IMR-90 (cell line): Measurements from ENCODE around the gene CTR9. TPM values are rescaled to one million over a fixed set of nuclear protein-coding genes. Genes with fewer than 3 reads are reported as not detected.

Experiments used
- ATAC-seq: fragments of 200-7000 bp; cut with Tn5 transposase; 2 replicates; pipeline ENCODE4 v1.9.1; 2020; ENCODE audit warnings: low read depth, mild to moderate bottlenecking, moderate library complexity
- BruUV-seq: library from RNA; stranded (reverse); fragments of 400-500 nt; replicated peaks from 2 replicates; lab custom pipeline; 2021; lab: Mats Ljungman, UMichigan
- CTCF ChIA-PET: fragments of 300-600 bp; formaldehyde crosslinking; extraction: SDS; loops from one replicate; lab custom pipeline; 2021; ENCODE audit warnings: antibody characterized with exemption; lab: Yijun Ruan, JAX
- POLR2A ChIA-PET: fragments of 300-600 bp; sonication (Branson Sonifier 250); formaldehyde crosslinking; loops from one replicate; lab custom pipeline; 2022; ENCODE audit warnings: antibody characterized with exemption; ENCODE audit not compliant: unreplicated experiment; lab: Charles Lee
- DNase-seq: peaks from one replicate; pipeline ENCODE4 v3.0.0; 2013
- H2AFZ ChIP-seq: replicated peaks from 2 replicates; pipeline ENCODE3; 2013; ENCODE audit warnings: low read length, mild to moderate bottlenecking; ENCODE audit not compliant: poor library complexity
- H2AK5ac ChIP-seq: 2 replicates; pipeline ENCODE4 v1.6.1; 2013; ENCODE audit warnings: low read depth, low read length, inconsistent platforms
- H2AK9ac ChIP-seq: replicated peaks from 2 replicates; pipeline ENCODE3; 2013; ENCODE audit warnings: mild to moderate bottlenecking, low read depth, low read length, moderate library complexity; ENCODE audit not compliant: poor library complexity
- H2BK120ac ChIP-seq: 2 replicates; pipeline ENCODE4 v1.6.1; 2013; ENCODE audit warnings: low read depth, low read length, inconsistent platforms
- H2BK15ac ChIP-seq: 3 replicates; pipeline ENCODE4 v1.6.1; 2013; ENCODE audit warnings: low read depth, low read length, inconsistent platforms
- H2BK20ac ChIP-seq: 2 replicates; pipeline ENCODE4 v1.6.1; 2013; ENCODE audit warnings: low read depth, mild to moderate bottlenecking, inconsistent platforms, low read length, moderate library complexity
- H2BK5ac ChIP-seq: 2 replicates; pipeline ENCODE4 v1.6.1; 2013; ENCODE audit warnings: mild to moderate bottlenecking, low read depth, low read length, inconsistent platforms; ENCODE audit not compliant: poor library complexity, severe bottlenecking
- H3K14ac ChIP-seq: replicated peaks from 2 replicates; pipeline ENCODE4 v1.6.1; 2013; ENCODE audit warnings: low read depth, low read length, inconsistent platforms
- H3K18ac ChIP-seq: 2 replicates; pipeline ENCODE4 v1.6.1; 2013; ENCODE audit warnings: low read depth, low read length, control low read depth
- H3K23ac ChIP-seq: 2 replicates; pipeline ENCODE4 v1.6.1; 2013; ENCODE audit warnings: low read depth, low read length, inconsistent platforms
- H3K27ac ChIP-seq: 2 replicates; pipeline ENCODE4 v1.5.1; 2013; ENCODE audit warnings: mild to moderate bottlenecking, control low read depth, low read length; ENCODE audit not compliant: insufficient read depth
- H3K27me3 ChIP-seq: 2 replicates; pipeline ENCODE4 v1.6.1; 2013; ENCODE audit warnings: low read length; ENCODE audit not compliant: control insufficient read depth, insufficient read depth
- H3K36me3 ChIP-seq: 2 replicates; pipeline ENCODE4 v1.6.1; 2013; ENCODE audit warnings: low read length, mixed read lengths; ENCODE audit not compliant: control insufficient read depth, insufficient read depth
- H3K4ac ChIP-seq: 2 replicates; pipeline ENCODE4 v1.6.1; 2013; ENCODE audit warnings: low read depth, low read length, inconsistent platforms
- H3K4me1 ChIP-seq: 2 replicates; pipeline ENCODE4 v1.6.1; 2013; ENCODE audit warnings: low read length, mixed read lengths; ENCODE audit not compliant: control insufficient read depth, insufficient read depth
- H3K4me2 ChIP-seq: 2 replicates; pipeline ENCODE4 v1.6.1; 2013; ENCODE audit warnings: low read depth, mild to moderate bottlenecking, control low read depth, low read length, moderate library complexity
- H3K4me3 ChIP-seq: 2 replicates; pipeline ENCODE4 v1.5.1; 2013; ENCODE audit warnings: low read depth, mild to moderate bottlenecking, control low read depth, low read length, moderate library complexity; ENCODE audit not compliant: insufficient read depth
- H3K56ac ChIP-seq: 2 replicates; pipeline ENCODE4 v1.6.1; 2013; ENCODE audit warnings: low read length, inconsistent platforms; ENCODE audit not compliant: insufficient read depth; ENCODE audit errors: extremely low read depth
- H3K79me1 ChIP-seq, 2 experiments: 2 replicates each; pipeline ENCODE4 v1.6.1; 2013; ENCODE audit warnings: low read length in 2 of 2, inconsistent platforms in 1 of 2, low read depth in 1 of 2
- H3K9ac ChIP-seq: 2 replicates; pipeline ENCODE4 v1.6.1; 2013; ENCODE audit warnings: low read depth, low read length, control low read depth
- H3K9me1 ChIP-seq: 2 replicates; pipeline ENCODE4 v1.6.1; 2013; ENCODE audit warnings: low read length, inconsistent platforms; ENCODE audit not compliant: insufficient read depth
- H3K9me3 ChIP-seq: 2 replicates; pipeline ENCODE4 v1.6.1; 2013; ENCODE audit warnings: low read length; ENCODE audit not compliant: control insufficient read depth, insufficient read depth
- H4K20me1 ChIP-seq: 2 replicates; pipeline ENCODE4 v1.6.1; 2013; ENCODE audit warnings: low read length, inconsistent platforms; ENCODE audit not compliant: insufficient read depth
- H4K5ac ChIP-seq: 2 replicates; pipeline ENCODE4 v1.6.1; 2013; ENCODE audit warnings: mild to moderate bottlenecking, low read depth, low read length, control low read depth
- H4K8ac ChIP-seq, 2 experiments: 2 replicates each; pipeline ENCODE4 v1.6.1; 2013; ENCODE audit warnings: low read depth in 2 of 2, low read length in 2 of 2, control low read depth in 1 of 2, inconsistent platforms in 1 of 2
- H4K91ac ChIP-seq: 2 replicates; pipeline ENCODE4 v1.6.1; 2013; ENCODE audit warnings: low read depth, low read length, inconsistent platforms; ENCODE audit not compliant: insufficient read depth
- CEBPB ChIP-seq: IDR thresholded peaks from 2 replicates; pipeline ENCODE4 v1.6.1; 2012; ENCODE audit warnings: low read depth, low read length, improper control_type of control experiment
- WGBS, 2 experiments: methylation state at CpG; one replicate each; pipeline versions ENCODE4 v1.1.5 to v1.1.7; 2013; ENCODE audit warnings: missing lambda C conversion rate in 2 of 2; ENCODE audit not compliant: insufficient read length in 1 of 2; ENCODE audit errors: extremely low coverage in 2 of 2; 5-methylcytosine and 5-hydroxymethylcytosine counted together
- dilution Hi-C: fragments of 300-500 bp; cut with HindIII; formaldehyde crosslinking; loops from one replicate; pipeline ENCODE4 v1.14.3; 2018; ENCODE audit warnings: low sequenced_read_pairs; ENCODE audit not compliant: unreplicated experiment
- in situ Hi-C: fragments of 300-500 bp; cut with MboI; formaldehyde crosslinking; loops from 3 replicates; pipeline ENCODE4 v1.14.3; 2019; ENCODE audit warnings: low sequenced_read_pairs, inconsistent platforms, mixed read lengths
- intact Hi-C: fragments of 100-400 bp; cut with micrococcal nuclease; formaldehyde crosslinking; loops from 2 replicates; pipeline ENCODE4 v1.10.0; 2022
- polyA plus RNA-seq, 3 experiments: library from polyadenylated mRNA; depleted of rRNA; stranded (reverse); fragments of >200 nt; gene quantifications; 2 replicates each; pipeline ENCODE4 v1.2.3, GENCODE V29; 2012; ENCODE audit warnings: low replicate concordance in 1 of 3
- total RNA-seq: library from RNA; depleted of rRNA; stranded (reverse); fragments of >200 nt; gene quantifications from 2 replicates; pipeline ENCODE4 v1.2.3, GENCODE V29; 2012
- TF ChIP-seq, protein P1 (sequence below): conservative IDR thresholded peaks from 2 replicates; pipeline ENCODE4 v1.5.1; 2012; ENCODE audit warnings: mild to moderate bottlenecking, low read depth, low read length, improper control_type of control experiment

CTR9 gene
- total and polyA plus RNA-seq, 2 of the 4 experiments (the other 2 are of a cell fraction), result 16.8 to 37.1 TPM

DNA sequence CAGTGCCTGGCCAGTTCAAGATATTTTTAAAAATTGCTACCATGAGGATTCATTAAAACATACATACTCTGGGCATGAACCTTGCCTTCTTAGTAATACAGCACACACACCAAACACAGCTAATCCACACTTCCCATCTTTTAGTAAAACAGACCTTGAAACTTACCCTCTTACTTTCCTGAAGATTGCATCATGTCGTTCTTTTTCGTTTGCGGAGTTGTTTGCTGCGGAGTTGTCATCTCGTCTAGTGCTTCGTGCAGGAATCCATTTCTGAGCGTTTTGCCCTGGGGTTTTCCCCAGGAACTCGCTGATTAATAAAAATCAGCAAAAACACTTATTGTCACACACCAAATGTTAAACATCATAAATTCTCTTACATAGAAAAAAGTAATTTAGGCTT lies 54.7 kb downstream of the CTR9 start:
- ChIA-PET CTCF (no interaction called here), POLR2A (interaction anchor here (0.6 kb wide), 1 partner anchor 16 kb away, joined by 26 read pairs; no protein-coding TSS in a partner anchor)
- no peak overlapping the region for H3K4ac ChIP-seq

More for the DNA sequence above, 54.7 kb downstream of the CTR9 start:
- Histone ChIP-seq H3K18ac (no peak overlapping the region), H3K4me1 (peaks cover 4% of the 10 kb centered on the region), H4K91ac (no peak overlapping the region), H3K9me3 (no peaks in the 10 kb centered on the region), H3K79me1 (peaks cover 32 to 54% of the 10 kb centered on the region in 2 experiments), H3K14ac (no peak overlapping the region), H4K8ac (no peak overlapping the region), H2BK20ac (no peak overlapping the region), H3K36me3 (peaks cover 52% of the 10 kb centered on the region), H2AK9ac (no peak overlapping the region), H3K4me3 (no peak overlapping the region), H2BK15ac (no peak overlapping the region), H3K4me2 (peak overlapping the region; percentile 47; the same call in 1 of the 2 replicates), H2AK5ac (no peak overlapping the region), H3K23ac (no peak overlapping the region), H3K9me1 (no peaks in the 10 kb centered on the region), H3K27ac (no peak overlapping the region), H4K20me1 (peaks cover 70% of the 10 kb centered on the region), H3K9ac (no peak overlapping the region), H2BK120ac (no peak overlapping the region), H3K27me3 (no peaks in the 10 kb centered on the region), H3K56ac (no peak overlapping the region), H4K5ac (no peak overlapping the region), H2BK5ac (no peak overlapping the region), H2AFZ (no peak overlapping the region)
- WGBS, 2 experiments, result 94% methylated on average over 8 of the region's 8 CpGs; no CpG with 5 or more reads in 1 of the 2 experiments
- in situ Hi-C loops, result no loop called here
- dilution Hi-C loops, result no loop called here
- intact Hi-C loops, result loop anchor here (5.0 kb wide), 1 partner anchor 217 kb away; no protein-coding TSS in a partner anchor
- no peak for DNase-seq
- no peak for ATAC-seq
- peak; percentile 71 for TF ChIP-seq CEBPB
- TF ChIP-seq, protein P1, sequence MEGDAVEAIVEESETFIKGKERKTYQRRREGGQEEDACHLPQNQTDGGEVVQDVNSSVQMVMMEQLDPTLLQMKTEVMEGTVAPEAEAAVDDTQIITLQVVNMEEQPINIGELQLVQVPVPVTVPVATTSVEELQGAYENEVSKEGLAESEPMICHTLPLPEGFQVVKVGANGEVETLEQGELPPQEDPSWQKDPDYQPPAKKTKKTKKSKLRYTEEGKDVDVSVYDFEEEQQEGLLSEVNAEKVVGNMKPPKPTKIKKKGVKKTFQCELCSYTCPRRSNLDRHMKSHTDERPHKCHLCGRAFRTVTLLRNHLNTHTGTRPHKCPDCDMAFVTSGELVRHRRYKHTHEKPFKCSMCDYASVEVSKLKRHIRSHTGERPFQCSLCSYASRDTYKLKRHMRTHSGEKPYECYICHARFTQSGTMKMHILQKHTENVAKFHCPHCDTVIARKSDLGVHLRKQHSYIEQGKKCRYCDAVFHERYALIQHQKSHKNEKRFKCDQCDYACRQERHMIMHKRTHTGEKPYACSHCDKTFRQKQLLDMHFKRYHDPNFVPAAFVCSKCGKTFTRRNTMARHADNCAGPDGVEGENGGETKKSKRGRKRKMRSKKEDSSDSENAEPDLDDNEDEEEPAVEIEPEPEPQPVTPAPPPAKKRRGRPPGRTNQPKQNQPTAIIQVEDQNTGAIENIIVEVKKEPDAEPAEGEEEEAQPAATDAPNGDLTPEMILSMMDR, result no peak
- no TSS peak for BruUV-seq
